GM08714 (cell line): ENCODE data around the gene SFT2D1.

Experiments
- H3K4me3 ChIP-seq: fragments of 200-500 bp; sonication (Bioruptor generic); 2 replicates; pipeline ENCODE4 v1.5.1; 2014; ENCODE audit warnings: mild to moderate bottlenecking, low read length, inconsistent platforms
- ZNF274 ChIP-seq: IDR thresholded peaks from 2 replicates; pipeline ENCODE4 v1.6.1; 2012; ENCODE audit warnings: mild to moderate bottlenecking, low read depth, low read length

SFT2D1 gene

DNA sequence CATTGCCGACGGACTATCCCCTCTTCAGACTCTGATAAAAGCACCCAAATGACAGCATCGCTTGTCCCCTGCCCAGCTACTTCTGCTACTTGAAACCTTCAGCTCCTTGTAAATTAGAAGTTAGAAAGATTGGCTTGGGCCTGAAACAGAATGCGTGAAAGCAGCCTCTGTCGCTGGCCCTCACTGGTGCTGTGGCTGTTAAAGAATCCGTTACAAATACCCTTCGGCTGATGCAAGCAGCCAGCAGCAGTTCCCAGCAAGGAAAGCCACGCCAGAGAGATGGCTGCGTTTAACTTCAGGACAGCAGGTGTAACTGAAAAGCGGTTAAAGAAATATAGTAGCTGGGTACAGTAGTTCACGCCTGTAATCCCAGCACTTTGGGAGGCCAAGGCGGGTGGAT is 31.7 kb downstream of the SFT2D1 start:
- no peak for TF ChIP-seq ZNF274
- no peak overlapping the region for H3K4me3 ChIP-seq

DNA sequence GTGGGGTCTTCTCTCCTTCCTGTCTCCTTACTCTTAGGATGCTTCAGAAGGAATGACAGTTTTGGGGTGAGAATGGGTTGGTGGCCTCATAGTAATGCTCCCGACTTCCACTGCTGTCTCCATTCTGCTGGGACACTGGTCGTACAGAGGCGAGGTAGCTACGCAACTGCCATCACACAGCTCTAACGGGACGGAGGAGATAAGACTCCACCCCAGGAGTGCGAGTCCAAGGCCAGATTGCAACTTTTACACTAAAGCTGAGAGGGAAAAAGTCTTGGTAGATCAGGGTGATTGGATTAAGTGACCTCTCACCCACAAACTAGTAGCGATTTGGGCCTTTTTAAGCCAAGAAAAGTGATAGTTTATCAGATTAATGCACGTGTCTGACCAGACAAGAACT is 32.4 kb downstream of the SFT2D1 start:
- no peak for TF ChIP-seq ZNF274
- H3K4me3 ChIP-seq, result no peak overlapping the region

DNA sequence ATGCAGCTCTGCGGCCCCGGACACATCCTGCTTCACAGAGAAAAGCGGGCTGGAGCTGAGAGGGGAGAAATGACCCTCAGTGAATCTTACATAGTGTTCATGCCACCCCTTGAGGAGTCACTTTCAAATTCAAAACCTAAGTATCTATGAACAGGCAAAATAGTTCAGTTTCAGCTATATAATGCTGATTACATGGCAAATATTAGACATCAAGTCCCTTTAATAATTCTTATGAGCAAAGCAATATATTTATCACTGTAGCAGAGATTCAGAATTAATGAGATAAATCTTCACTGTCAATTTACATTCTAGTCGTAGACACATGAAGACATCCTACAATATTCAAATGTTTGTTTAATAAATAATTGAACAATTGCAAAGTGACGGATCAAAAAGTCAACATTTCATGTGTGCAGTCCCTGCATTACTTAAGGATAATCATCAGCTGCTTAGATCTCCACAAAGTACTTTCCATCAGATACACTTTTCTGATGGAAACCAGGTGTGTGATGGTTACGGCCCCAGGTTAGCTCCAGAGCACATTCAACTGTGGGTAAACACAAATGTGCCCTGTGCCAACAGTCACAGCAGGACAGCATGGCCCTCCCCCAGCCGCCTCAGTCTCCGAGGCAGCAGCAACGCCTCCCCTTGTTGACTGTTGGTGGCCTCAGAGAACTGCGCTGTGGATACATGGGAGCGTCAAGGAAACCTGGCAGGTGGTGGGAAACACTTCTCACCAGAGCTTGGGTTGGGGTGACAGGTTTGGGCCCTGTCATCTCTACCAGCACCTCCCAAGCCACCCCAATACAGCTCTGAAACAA is 33.4 kb downstream of the SFT2D1 start:
- H3K4me3 ChIP-seq, result no peak overlapping the region; the same call in 1 of the 2 replicates
- no peak for TF ChIP-seq ZNF274

DNA sequence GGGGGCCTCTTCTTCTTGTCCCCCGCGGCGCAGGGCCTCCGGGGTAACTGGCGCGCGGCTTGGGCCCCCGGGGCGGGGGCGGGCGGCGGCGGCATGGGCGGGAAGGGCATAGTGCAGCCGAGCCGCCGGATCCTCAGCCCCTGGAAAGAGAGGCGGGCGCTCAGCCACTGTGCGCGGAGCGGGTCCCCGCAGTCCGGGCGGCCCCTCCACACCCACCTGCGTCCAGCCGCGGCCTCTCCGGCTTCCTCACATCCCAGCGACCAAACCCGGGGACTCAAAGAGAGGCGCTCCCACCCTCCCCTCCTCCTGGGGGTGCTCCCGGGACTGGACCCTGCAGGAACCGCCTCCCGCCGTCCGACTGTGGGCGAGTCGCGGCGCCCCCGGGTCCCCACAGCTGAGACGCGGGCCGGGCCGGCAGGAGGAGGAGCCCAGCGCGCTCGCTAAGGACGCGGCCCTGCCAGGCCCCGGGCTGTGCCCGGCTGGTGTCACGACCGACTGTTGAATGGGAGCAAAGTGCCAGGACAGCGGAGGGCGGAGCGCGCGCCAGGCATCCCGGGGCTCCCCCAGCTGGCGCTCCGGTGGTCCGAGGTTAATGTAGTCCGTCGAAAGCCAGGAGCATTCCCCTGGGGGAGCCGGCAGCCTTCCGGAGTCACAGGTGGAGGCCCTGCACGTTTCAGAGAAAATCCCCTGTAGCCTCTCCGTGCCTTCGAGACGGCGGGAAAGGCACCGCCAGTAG is 34.1 kb downstream of the SFT2D1 start, which contains the start of gene PRR18:
Gene PRR18 (minus strand): TSS at position 360 of the 736 bp plus-strand sequence. CDS start 250 bp downstream, at position 110.
- TF ChIP-seq ZNF274, result no peak
- peak within 1 kb of the TSS; percentile 54; the same call in 1 of the 2 replicates for H3K4me3 ChIP-seq

DNA sequence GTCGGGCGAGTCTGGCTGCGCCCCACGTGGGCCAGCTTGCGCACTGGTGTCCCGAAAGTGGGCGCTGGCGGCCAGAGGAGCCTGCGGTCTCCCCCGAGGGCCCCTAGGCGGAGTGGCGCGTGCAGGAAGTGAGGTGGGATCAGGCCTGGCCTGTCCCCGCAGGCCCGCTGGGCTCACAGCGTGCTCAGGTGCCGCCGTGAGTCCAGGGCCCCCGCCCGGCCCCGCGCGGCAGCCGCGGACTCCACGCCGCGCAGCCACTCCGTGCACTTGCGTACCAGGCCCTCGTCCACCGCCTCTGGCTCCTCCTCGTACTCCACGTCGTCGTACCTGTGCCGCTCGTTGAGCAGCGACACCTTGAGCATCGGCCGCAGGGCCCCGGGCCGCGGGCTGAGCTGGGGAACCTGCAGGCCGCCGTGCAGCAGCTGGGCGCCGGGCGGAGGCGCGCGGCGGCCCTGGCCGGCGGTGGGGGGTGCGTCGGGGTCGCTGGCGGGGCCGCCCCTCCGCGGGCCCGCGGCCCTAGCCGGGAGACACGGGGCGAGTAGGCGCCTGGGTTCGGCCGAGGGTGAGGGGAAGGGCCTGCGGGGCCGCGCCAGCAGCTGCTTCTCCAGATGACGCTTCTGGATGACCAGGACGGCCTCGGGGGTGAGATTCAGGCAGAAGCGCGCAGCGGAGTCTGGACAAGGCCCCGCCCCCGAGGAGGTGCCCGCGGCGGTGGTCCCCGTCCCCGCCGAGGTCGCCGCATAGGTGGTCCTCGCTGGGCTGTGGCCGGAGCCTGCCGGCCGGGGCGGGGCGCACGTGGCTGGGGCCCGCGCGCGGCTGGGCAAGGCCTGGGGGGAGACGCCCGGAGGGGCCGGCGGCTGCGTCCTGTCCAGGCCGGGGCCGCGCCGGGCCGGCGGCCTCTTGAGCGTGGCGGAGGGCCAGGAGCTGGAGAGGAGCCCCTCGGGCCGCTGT is 35.0 kb downstream of the SFT2D1 start:
- peak overlapping the region; percentile 54; the same call in 1 of the 2 replicates for H3K4me3 ChIP-seq
- TF ChIP-seq ZNF274, result no peak

DNA sequence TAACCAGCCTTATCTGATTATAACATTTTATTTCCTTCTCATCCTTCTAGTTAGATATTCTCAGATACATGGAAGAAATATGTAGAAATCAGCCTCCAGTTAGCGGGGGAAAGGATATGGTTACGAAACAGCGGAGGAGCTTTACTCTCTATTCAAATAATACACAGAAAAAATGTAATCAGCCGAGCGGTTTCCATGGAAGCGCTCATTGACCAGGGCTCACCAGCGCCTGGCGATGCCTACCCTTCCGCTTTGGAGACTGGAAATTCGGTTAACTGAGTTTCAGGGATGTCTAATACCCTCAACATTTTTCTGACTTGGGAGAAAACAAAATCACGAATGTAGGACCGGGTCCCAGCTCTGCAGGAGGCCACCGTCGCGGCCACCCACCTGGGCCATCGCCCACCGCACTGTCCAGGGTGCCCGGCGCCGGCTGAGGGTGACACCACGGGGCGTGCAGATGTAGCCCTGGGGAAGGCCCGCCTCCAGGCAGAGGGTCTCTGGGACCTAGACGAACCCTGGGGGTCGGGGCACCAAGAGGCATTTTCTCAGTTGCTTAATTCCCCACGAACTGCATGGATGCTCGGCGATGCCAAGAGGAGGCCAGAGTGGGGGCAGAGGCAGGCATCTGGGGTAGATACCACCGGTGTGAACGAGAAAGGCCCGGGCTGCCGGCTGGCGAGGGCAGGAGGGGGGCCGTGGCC is 35.8 kb downstream of the SFT2D1 start:
- no peak for TF ChIP-seq ZNF274
- H3K4me3 ChIP-seq, result no peak overlapping the region

DNA sequence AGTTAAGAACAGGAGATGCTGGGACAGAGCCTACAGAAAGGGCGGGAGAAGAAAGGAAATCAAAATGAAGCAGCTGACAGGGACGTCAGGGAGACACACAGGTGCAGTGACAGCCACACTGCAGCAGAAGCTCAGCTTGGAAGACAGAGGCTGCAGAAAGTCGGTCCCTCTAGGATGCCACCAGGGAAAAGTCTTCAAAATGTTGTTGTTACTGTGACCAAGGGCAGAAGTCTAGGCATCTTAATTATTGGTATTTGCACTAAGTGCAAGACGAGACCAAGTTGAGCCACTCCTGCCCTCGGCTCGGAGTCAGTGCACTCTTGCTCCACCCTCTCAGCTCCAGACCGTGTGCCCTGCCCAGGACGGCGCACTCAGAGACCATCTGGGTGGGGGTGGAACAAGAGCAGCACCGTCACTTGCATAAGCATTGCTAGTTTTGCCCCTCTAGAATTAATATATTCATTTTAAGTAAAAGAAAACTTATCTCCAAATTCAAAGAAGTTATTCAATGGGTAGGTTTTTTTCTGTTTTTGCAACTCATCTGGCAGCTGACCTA is 36.7 kb downstream of the SFT2D1 start:
- TF ChIP-seq ZNF274, result no peak
- no peak overlapping the region for H3K4me3 ChIP-seq

DNA sequence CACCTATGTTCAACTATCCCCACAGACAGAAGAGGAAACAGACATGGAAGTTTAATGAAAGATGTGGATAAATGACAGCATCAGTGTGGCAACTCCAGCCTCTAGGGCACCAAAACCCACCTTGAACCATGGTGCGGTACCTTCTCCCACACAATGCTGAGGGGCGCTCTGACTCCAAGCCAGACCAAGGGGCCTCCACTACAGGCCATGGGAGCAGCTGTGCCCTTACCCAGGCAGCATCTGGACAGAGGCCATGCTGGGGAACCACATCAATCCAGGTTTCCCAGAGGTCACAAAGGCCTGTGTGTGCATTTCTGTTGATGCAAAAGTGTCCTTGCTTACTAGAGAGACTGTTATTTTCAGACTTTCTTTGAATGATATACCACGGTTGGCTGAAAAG is 38.2 kb downstream of the SFT2D1 start:
- TF ChIP-seq ZNF274, result no peak
- no peak overlapping the region for H3K4me3 ChIP-seq

DNA sequence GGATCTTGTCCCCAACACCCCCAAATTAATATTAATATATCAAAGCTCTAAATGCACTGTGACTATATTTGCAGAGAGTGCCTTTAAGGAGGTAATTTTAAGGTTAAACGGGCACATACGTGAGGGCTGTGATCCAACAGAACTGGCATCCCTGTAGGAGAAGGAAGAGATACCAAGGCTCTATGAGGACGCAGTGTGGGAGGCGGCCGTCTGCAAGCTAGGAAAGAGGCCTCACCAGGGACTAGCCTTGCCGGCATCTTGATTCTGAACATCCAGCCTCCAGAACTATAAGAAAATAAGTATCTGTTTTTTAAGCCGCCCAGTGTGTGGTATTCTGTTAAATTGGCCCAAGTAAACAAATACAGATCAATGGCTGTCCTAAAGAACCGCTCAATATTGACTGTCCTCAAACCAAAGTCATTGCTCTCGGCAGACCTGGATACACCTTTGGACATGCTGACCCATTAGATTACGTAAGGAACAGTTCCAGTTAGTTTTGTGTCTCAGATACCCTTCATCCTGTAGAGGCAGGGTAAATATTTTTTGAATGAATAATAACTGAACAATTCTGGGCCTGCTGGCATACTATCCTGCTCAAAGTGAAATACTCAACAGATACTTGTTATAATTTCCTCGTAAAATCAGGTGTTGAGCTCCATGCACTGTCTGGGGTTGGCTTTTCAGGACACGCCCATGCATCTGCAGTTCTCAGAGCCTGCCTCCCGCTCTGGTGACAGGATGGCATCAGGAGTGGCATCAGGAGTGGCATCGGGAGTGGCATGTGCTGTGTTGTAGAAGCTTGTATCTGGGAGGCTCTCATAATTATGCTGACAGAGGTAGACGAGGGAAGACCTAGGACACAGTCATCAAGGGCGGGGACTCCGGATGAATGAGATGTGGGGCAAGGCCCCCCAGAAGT is 40.5 kb downstream of the SFT2D1 start:
- no peak for TF ChIP-seq ZNF274

DNA sequence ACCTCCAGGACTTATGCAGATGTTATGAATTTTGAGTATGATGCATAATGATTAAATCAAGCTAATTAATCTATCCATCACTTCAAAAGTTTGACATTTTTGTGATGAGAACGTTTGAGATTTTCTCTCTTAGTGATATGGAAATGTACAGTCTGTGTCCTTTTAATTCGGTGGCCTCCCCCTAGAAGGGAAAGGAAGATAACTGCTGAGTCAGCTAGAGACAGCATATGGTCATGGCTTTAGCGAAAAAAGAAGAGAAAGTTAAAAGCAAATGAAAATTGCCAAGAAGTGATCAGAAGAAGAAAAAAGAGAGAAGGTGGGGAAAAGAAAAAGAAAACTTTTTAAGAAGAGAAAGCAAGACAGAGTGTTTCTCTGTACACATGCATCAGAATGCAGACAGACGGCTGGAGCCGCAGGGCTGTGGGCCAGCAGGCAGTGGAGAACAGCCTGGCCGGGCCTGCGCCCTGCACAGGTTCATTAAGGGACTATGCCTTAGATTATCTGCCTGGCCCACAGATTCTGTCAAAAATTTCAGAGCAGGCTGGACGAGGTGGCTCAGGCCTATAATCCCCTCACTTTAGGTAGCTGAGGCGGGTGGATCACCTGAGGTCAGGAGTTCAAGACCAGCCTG is 41.9 kb downstream of the SFT2D1 start:
- TF ChIP-seq ZNF274, result no peak
- no peak overlapping the region for H3K4me3 ChIP-seq

More for the DNA sequence above, 40.5 kb downstream of the SFT2D1 start:
- H3K4me3 ChIP-seq, result no peak overlapping the region

DNA sequence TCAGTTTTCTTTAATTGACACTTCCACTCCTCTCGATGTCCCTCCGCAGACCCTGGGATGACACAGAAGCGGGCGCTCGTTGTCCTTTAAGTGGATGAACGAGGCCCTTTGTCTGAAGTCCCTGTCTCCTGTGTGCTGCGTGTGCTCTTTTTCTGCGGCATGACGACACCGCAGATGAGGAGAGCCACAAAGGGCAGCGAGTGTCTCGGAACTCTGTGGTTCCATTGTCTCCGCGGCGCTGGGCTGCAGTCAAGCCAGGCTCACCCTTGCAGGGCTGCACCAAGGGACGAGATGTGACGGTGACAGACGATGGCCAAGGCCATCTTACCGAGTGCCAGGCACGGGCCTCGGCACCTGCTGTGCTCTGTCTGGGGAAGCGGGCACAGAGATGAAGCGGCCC is 44.7 kb downstream of the SFT2D1 start:
- no peak for TF ChIP-seq ZNF274
- no peak overlapping the region for H3K4me3 ChIP-seq
